ENCODE results near the gene GPC6.
"Not testable (repeated sequence)": the region's sequence is repeated elsewhere in the genome, so short reads cannot be mapped to it uniquely, and the experiment has no call there.

The GPC6 gene

DNA sequence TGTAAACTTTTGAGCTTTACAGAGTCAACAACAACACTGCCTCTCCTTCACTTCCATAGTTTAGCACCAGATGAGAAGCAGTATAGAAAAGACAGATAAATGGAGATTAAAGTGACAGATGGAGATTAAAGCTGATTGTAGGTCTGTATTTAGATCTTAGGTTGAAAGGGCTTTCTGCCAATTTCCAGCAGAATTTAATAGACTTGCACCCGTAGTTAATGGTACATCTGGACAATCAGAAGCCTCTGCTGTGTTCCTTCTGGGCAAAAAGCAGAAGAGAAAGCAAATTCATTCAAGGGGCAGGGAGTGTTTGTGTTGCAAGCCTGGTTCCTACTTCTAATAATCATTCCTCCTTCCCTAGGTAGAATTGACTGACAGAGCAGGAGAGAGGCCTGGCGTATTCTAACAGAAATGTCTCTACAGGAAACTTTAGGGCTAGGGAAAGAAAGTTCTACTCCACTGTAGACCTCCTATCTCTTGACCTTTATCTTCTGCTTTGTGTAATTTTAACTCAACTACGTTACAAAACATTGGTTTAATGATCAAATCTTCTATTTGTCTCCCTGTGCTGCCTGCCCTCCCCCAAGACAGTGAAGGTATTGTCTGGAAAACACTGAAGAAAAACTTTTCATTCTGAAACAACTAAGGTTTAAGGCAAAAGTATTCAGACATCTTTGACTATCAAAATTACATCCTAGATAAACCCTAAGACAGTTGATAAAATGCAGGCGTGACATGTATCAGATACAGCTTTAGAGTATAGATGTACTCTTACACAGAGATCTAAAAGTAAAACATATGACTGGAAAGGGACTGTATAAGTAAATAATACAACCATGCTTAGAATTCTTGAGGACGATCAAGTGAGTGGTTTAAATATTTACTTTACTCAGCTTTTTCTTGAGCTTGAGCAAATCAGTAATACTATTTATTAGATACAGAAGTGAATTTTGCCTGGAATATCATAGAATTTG, 44.4 kb downstream of the GPC6 start:
- DNase-seq: no peak

GRCh38 chr13:93279982-93280381, 53.4 kb downstream of the GPC6 start:
- DNase-seq: no peak

- DNase-seq: no peak
Observed at GRCh38 chr13:93280688-93281087, 54.1 kb downstream of the GPC6 start.

GRCh38 chr13:93283255-93283654, 56.6 kb downstream of the GPC6 start:
- DNase-seq: no peak

GRCh38 chr13:93284064-93284463, 57.5 kb downstream of the GPC6 start:
- DNase-seq: no peak

GRCh38 chr13:93286047-93286446, 59.4 kb downstream of the GPC6 start:
- no peak for DNase-seq

DNA sequence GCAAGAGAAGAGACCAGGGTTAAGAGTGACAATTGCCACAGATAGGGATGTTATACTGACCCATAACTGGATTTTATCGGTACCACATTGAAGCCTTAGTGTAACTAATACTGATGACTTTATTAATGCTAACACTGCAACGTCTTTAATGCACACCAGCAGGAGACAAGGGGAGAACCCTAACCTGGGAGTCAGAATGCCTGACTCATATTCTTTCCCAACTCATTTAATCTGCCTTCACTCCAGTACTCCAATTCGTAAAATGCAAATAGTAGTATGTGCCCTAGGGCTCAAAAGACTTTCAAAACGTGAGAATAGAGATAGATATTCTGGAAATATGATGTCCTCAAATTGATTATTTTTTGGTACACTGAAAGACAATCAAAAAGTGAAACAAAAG, 62.4 kb downstream of the GPC6 start:
- no peak for DNase-seq

- no peak for DNase-seq
Observed at GRCh38 chr13:93289842-93290241, 63.2 kb downstream of the GPC6 start.

GRCh38 chr13:93290503-93290902, 63.9 kb downstream of the GPC6 start:
- DNase-seq: no peak

GRCh38 chr13:93292366-93292765, 65.8 kb downstream of the GPC6 start:
- no peak for DNase-seq

DNA sequence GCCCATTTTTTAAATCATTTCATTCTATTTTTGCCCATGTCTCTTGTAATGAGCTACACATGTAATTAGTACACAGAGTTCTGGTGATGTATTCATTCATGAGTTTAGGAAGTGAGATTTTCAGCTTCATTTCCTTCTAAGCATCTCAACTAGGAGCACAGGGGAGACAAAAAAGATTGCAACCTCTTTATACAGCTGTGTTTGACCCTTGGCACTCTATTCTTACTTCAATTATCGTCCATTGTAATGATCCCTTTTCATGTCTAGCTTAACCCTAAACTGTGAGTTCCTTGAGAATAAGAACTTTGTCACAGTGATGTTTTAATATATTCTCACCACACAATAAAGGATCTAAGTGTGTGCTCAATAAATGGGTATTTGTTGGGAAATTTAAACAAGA, 67.1 kb downstream of the GPC6 start:
- no peak for DNase-seq

DNA sequence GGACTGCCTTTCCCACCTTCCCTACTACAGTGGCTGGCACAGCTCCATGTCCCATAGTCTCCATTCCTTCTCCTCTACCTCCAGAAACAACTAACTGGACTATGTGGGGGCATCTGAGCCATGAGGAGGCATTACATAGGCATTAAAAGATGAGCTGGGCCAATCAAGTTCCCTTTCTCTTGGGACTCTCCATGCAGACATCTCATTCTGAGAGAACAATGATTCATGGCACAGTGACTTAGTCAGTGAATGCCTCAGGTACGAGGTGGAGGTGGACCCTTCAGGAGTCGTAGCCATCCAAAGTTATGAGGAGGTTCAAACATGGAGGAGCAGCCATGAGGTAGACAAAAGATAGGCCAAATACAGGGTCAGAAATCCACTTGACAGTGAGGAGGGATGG, 70.0 kb downstream of the GPC6 start:
- DNase-seq: no peak

- no peak for DNase-seq
Observed at GRCh38 chr13:93298713-93299112, 72.1 kb downstream of the GPC6 start.

DNA sequence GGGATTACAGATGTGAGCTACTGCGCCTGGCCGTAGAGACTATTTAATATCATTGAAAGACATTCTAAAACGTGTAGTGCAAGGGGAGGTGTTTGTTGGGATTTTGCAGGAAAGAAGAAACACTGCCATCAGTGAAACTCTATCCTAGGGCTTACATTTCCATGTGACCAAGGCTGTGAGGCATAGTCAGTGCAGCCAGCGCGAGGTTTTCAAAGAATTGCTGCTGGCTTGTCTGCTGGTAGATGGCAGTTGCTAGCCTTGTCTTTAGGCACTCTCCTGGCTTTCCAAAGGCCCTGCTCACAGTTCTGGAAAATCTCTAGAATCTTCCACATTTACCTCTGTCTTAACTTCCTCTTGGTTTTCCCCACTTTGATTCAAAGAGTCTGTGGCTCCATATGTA, 77.5 kb downstream of the GPC6 start:
- DNase-seq: no peak

- DNase-seq: no peak
Observed at GRCh38 chr13:93304868-93305613, 78.4 kb downstream of the GPC6 start.

GRCh38 chr13:93305886-93306285, 79.3 kb downstream of the GPC6 start:
- DNase-seq: no peak

DNA sequence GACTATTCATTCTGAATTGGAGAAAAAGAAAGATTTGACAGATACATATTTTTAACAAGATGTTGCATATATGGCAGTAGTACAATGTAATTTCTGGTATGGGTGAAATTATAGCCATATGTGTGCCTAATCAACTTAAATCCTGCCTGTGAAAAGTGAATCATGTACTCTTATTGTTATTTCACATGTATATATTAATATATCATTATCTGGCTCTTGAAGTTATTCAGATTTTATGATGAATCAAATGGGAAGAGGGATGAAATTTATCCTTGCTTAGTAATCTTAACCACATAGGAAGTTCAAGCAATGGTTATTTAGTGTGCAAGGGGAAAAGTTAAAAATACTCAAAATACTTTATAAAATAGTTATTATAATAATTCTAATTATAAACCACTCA, 80.5 kb downstream of the GPC6 start:
- DNase-seq: no peak

GRCh38 chr13:93307651-93308050, 81.0 kb downstream of the GPC6 start:
- no peak for DNase-seq

DNA sequence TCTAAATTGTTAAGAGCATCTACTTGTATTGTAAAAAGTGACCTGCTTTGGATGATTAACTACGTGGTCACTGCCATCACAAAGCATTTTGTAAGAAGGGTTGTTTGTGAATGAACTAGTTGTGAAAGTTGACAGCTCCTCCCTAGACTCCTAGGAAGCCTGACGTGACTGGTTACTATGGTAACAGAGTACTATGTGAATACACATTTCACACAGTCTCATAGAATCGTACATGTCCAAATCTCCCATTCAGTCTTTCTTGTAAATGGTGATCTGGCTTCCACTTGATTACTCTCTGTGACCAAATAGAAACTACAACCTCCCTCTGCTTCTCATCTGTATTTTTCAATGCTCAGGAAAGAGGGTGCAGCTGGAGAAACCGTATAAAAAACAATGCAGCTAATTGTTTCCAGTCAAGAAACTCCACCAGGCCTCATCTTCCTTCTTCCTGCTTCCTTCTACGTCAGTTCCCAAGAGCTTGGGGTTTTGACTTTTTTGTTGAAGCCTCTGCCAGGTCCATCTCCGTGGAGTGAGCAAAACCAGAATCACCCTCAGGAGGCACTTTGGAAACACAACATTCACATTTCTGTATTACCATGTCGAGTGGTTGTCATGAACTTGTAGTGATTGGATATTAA, 83.4 kb downstream of the GPC6 start:
- DNase-seq: peak in 1 of 5 experiments; percentile 1

GRCh38 chr13:93316841-93317240, 90.2 kb downstream of the GPC6 start:
- DNase-seq: no peak

DNA sequence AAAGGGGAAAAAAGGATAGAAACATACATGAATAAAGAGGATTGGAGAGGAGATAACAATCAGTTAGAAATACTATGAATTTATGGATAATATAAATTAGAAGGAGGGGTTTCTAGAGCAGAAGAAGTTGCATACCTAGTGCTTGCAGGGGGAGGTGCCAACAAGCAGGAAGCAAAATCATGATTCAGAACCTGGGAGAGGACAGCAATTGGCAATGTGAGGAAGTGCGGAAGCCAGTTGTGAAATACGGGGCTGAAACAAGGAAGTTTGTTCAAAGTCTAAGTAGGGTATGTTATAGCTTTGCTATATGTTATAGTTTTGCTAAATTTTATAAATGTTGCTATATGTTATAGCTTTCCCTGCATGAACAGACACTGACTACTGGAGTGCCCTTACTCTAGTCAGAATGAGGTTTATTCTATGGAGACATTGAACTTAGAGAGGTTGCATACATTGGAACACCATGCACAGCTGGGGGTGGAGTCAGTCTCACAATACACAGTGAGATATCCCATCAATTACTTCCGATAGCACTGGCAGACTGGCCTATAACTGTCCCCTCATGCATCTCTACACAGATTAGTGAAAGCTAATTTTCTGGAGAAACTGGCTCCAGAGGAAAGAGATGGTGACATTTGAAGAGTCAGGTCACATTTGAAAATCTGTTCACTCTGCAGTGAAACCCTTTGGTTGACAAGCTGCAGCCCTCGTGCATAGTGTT, 92.1 kb downstream of the GPC6 start:
- no peak for DNase-seq

DNA sequence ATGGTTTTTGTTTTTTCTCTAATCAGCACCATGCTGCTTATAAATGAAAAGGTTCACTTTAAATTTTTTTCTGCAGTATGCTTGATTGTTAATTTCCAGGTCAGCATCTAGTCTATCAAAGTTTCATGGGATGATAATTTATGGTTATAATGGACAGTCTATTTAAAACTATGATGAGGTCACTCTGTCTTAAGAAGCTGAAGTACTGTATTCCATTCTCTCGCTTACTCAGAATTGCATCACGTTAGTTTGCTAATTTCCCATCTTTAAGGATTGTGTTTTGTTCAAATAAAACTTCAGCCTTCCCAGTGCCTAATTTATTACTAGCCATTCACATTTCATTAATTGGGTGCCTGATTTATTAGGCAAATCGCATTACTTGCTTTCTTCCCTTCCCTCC, 94.3 kb downstream of the GPC6 start:
- DNase-seq: no peak

DNA sequence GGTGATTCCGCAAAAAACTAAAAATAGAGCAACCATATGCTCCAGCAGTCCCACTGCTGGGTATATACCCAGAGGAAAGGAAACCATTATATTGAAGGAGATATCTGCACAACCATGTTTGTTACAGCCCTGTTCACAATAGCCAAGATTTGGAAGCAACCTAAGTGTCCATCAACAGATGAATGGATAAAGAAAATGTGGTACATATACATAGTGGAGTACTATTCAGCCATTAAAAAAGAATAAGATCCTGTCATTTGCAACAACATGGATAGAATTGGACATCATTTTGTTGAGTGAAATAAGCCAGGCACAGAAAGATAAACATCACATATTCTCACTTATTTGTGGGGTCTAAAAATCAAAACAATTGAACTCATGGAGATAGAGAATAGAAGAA, 97.3 kb downstream of the GPC6 start:
- not testable (repeated sequence) for DNase-seq
